Endothelial cell of umbilical vein (primary cell): Measurements from ENCODE around the gene MBD3. TPM values are rescaled to one million over a fixed set of nuclear protein-coding genes. Genes with fewer than 3 reads are reported as not detected.

Experiments
- BruUV-seq: library from RNA; stranded (reverse); fragments of 400-500 nt; replicated peaks from 2 replicates; lab custom pipeline; 2021; lab: Mats Ljungman, UMichigan
- CTCF ChIA-PET: fragments of 300-600, 350-600 bp; sonication (Branson Sonifier 250); formaldehyde crosslinking; loops from one replicate; lab custom pipeline; 2021; ENCODE audit warnings: antibody characterized with exemption, inconsistent platforms; lab: Charles Lee
- POLR2A ChIA-PET: fragments of 300-600, 350-600 bp; sonication (Branson Sonifier 250); formaldehyde crosslinking; loops from one replicate; lab custom pipeline; 2021; ENCODE audit warnings: antibody characterized with exemption, inconsistent platforms; lab: Charles Lee
- DNase-seq: peaks from one replicate; pipeline ENCODE4 v3.0.0-alpha.2; 2011; ENCODE audit warnings: low read depth, low spot score
- FAIRE-seq: peaks from 2 replicates; lab custom pipeline; 2011; peaks lifted over from hg19 to GRCh38; lab: Jason Lieb, UNC
- H2AFZ ChIP-seq: 2 replicates; pipeline ENCODE4 v1.6.0; 2012; ENCODE audit warnings: low read depth, low read length, control low read depth, inconsistent platforms
- H3K27ac ChIP-seq: 2 replicates; pipeline ENCODE4 v1.5.1; 2011; ENCODE audit warnings: low read depth, mild to moderate bottlenecking, control low read depth, low read length, moderate library complexity; ENCODE audit not compliant: insufficient read depth
- H3K27me3 ChIP-seq, 2 experiments: 2 replicates each; pipeline versions ENCODE4 v1.6.0 to v1.6.1; 2011; ENCODE audit warnings: low read length in 2 of 2, mixed read lengths in 1 of 2; ENCODE audit not compliant: control insufficient read depth in 2 of 2, insufficient read depth in 2 of 2
- H3K36me3 ChIP-seq, 2 experiments: 2 replicates in 1 of 2; 3 replicates in 1 of 2; pipeline ENCODE4 v1.5.1; 2011; ENCODE audit warnings: low read length in 2 of 2, mild to moderate bottlenecking in 1 of 2, moderate library complexity in 1 of 2; ENCODE audit not compliant: control insufficient read depth in 2 of 2, insufficient read depth in 2 of 2; ENCODE audit errors: extremely low read depth in 1 of 2
- H3K4me1 ChIP-seq: 3 replicates; pipeline ENCODE4 v1.5.1; 2011; ENCODE audit warnings: mild to moderate bottlenecking, low read length; ENCODE audit not compliant: control insufficient read depth, insufficient read depth; ENCODE audit errors: extremely low read depth
- H3K4me2 ChIP-seq: 2 replicates; pipeline ENCODE4 v1.6.1; 2011; ENCODE audit warnings: low read length, control low read depth, mixed read lengths; ENCODE audit not compliant: insufficient read depth
- H3K4me3 ChIP-seq, 3 experiments: fragments of 200-600 bp in 1 of 3; sonication (generic), shearing (Covaris generic) in 1 of 3; replicated peaks in 1 of 3; 2 replicates each; pipeline ENCODE4 v1.5.1; 2011 to 2016; ENCODE audit warnings: control low read depth in 3 of 3, low read length in 3 of 3, mild to moderate bottlenecking in 2 of 3, inconsistent platforms in 1 of 3, low read depth in 1 of 3, moderate library complexity in 1 of 3; ENCODE audit not compliant: insufficient read depth in 1 of 3
- H3K79me2 ChIP-seq: 2 replicates; pipeline ENCODE4 v1.6.0; 2012; ENCODE audit warnings: low read length, inconsistent platforms; ENCODE audit not compliant: control insufficient read depth, insufficient read depth
- H3K9ac ChIP-seq: replicated peaks from 2 replicates; pipeline ENCODE3; 2011; ENCODE audit warnings: low read length, control low read depth; ENCODE audit not compliant: insufficient read depth; ENCODE audit errors: extremely low read depth
- H3K9me1 ChIP-seq: replicated peaks from 3 replicates; pipeline ENCODE4 v1.6.0; 2011; ENCODE audit warnings: mild to moderate bottlenecking, low read length; ENCODE audit not compliant: control insufficient read depth, insufficient read depth; ENCODE audit errors: extremely low read depth
- H3K9me3 ChIP-seq: replicated peaks from 2 replicates; pipeline ENCODE4 v1.5.1; 2012; ENCODE audit warnings: low read length, inconsistent platforms; ENCODE audit not compliant: control insufficient read depth, insufficient read depth
- H4K20me1 ChIP-seq: replicated peaks from 2 replicates; pipeline ENCODE3; 2011; ENCODE audit warnings: mild to moderate bottlenecking, low read length; ENCODE audit not compliant: control insufficient read depth, insufficient read depth; ENCODE audit errors: extremely low read depth
- EZH2 ChIP-seq: IDR thresholded peaks from 2 replicates; pipeline ENCODE4 v1.6.1; 2012; ENCODE audit warnings: borderline replicate concordance, low read depth, mild to moderate bottlenecking, moderate library complexity, low read length, inconsistent platforms; ENCODE audit not compliant: severe bottlenecking
- FOS ChIP-seq: IDR thresholded peaks from 2 replicates; pipeline ENCODE4 v1.6.1; 2011; ENCODE audit warnings: mild to moderate bottlenecking, low read length, moderate library complexity, borderline replicate concordance; ENCODE audit not compliant: insufficient read depth
- GATA2 ChIP-seq: IDR thresholded peaks from 2 replicates; pipeline ENCODE4 v1.7.0; 2011; ENCODE audit warnings: low read depth, mild to moderate bottlenecking, moderate library complexity, mixed read lengths, low read length; ENCODE audit not compliant: insufficient read length, insufficient read depth
- JUN ChIP-seq: IDR thresholded peaks from 2 replicates; pipeline ENCODE4 v1.6.1; 2011; ENCODE audit warnings: borderline replicate concordance, low read depth; ENCODE audit not compliant: insufficient read length, insufficient read depth
- MYC ChIP-seq: IDR thresholded peaks from one replicate; pipeline ENCODE4 v1.6.1; 2011; ENCODE audit warnings: mild to moderate bottlenecking, low read depth, low read length
- POLR2A ChIP-seq: IDR thresholded peaks from 2 replicates; pipeline ENCODE4 v1.6.1; 2012; ENCODE audit warnings: low read depth, mild to moderate bottlenecking, control low read depth, low read length
- POLR2AphosphoS5 ChIP-seq: IDR thresholded peaks from 2 replicates; pipeline ENCODE4 v1.6.1; 2012; ENCODE audit warnings: low read depth, mild to moderate bottlenecking, control low read depth, low read length, moderate library complexity; ENCODE audit not compliant: insufficient read depth
- dilution Hi-C: fragments of 300-500 bp; cut with MboI; formaldehyde crosslinking; loops from one replicate; pipeline ENCODE4 v1.15.0; 2019; ENCODE audit warnings: low sequenced_read_pairs; ENCODE audit not compliant: extremely low pct_ligation_motif_present
- intact Hi-C: fragments of 100-400 bp; cut with micrococcal nuclease; formaldehyde crosslinking; loops from one replicate; pipeline ENCODE4 v1.10.0; 2022
- polyA plus RNA-seq, 4 experiments: library from polyadenylated mRNA; depleted of rRNA in 3 of 4; stranded (reverse) in 3 of 4; unstranded in 1 of 4; fragments of >200 nt; gene quantifications; 2 replicates each; pipeline versions ENCODE4 v1.2.1 to v1.2.3, GENCODE V29; 2011 to 2012; ENCODE audit warnings: missing spikeins in 1 of 4
- total RNA-seq: library from RNA; stranded (reverse); gene quantifications from 2 replicates; pipeline ENCODE4 v1.2.3, GENCODE V29; 2021
- TF ChIP-seq, protein P1 (sequence below): IDR thresholded peaks from 2 replicates; pipeline ENCODE4 v1.6.1; 2011; ENCODE audit not compliant: insufficient read depth, insufficient read length
- TF ChIP-seq, protein P2 (sequence below), 2 donors: IDR thresholded peaks; 1 replicate in 1 of 2; 2 replicates in 1 of 2; pipeline ENCODE4 v1.5.1; 2011; ENCODE audit warnings: low read length in 2 of 2, mild to moderate bottlenecking in 2 of 2, moderate library complexity in 2 of 2, control low read depth in 1 of 2, inconsistent platforms in 1 of 2, low read depth in 1 of 2; ENCODE audit not compliant: insufficient read depth in 1 of 2; ENCODE audit errors: extremely low read depth in 1 of 2

Gene MBD3
- total and polyA plus RNA-seq, 2 donors (not counting 3 experiments of a cell fraction or from before 2014, with no cell fraction given): 96.8 to 120 TPM

DNA sequence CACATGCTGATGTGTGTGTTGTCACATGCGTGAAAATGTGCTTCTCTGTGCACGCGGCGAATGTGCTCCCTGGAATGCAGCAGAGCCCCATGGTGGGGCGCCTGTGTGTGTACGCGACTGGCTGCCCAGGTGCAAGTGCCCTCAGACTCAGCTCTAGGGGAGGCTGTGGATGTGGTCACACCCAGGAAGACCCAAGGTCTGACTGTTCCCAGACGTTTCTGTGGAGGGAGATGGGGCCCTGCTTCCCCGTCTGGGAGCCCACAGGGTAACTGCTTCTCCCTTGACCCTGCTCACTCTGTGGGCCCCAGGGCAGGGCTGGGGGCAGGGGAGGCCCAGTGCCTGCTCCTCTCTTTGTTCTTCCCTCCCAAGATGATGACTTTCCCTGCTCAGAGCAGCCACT is 20.5 kb upstream of the MBD3 start:
- H3K4me2 ChIP-seq: no peak overlapping the region
- H3K36me3 ChIP-seq: peaks cover 13 to 56% of the 10 kb centered on the region in 2 experiments
- intact Hi-C loops: no loop called here
- H3K27ac ChIP-seq: no peak overlapping the region
- no TSS peak for BruUV-seq
- POLR2A ChIA-PET: no interaction called here
- dilution Hi-C loops: no loop called here
- no peaks in the 10 kb centered on the region for H3K4me1 ChIP-seq
- H2AFZ ChIP-seq: no peak overlapping the region
- FAIRE-seq: no peak
- no peaks in the 10 kb centered on the region for H3K9me1 ChIP-seq
- H3K27me3 ChIP-seq: no peaks in the 10 kb centered on the region
- H4K20me1 ChIP-seq: no peaks in the 10 kb centered on the region
- no peaks in the 10 kb centered on the region for H3K9me3 ChIP-seq
- H3K4me3 ChIP-seq: no peak overlapping the region
- no peak for DNase-seq
- CTCF ChIA-PET: no interaction called here
- no peak overlapping the region for H3K9ac ChIP-seq
- no peaks in the 10 kb centered on the region for H3K79me2 ChIP-seq
- TF ChIP-seq POLR2A: no peak
- no peak for TF ChIP-seq EZH2
- TF ChIP-seq, protein P1, sequence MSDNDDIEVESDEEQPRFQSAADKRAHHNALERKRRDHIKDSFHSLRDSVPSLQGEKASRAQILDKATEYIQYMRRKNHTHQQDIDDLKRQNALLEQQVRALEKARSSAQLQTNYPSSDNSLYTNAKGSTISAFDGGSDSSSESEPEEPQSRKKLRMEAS: no peak
- TF ChIP-seq MYC: no peak
- no peak for TF ChIP-seq FOS
- TF ChIP-seq, protein P2, sequence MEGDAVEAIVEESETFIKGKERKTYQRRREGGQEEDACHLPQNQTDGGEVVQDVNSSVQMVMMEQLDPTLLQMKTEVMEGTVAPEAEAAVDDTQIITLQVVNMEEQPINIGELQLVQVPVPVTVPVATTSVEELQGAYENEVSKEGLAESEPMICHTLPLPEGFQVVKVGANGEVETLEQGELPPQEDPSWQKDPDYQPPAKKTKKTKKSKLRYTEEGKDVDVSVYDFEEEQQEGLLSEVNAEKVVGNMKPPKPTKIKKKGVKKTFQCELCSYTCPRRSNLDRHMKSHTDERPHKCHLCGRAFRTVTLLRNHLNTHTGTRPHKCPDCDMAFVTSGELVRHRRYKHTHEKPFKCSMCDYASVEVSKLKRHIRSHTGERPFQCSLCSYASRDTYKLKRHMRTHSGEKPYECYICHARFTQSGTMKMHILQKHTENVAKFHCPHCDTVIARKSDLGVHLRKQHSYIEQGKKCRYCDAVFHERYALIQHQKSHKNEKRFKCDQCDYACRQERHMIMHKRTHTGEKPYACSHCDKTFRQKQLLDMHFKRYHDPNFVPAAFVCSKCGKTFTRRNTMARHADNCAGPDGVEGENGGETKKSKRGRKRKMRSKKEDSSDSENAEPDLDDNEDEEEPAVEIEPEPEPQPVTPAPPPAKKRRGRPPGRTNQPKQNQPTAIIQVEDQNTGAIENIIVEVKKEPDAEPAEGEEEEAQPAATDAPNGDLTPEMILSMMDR (IDR thresholded peaks at IDR 0.05; ENCODE audit: extremely low read depth in 1 of 2, insufficient read depth in 1 of 2, low read depth in 1 of 2, low read length in 2 of 2): no peak
- TF ChIP-seq JUN: no peak
- no peak for TF ChIP-seq POLR2AphosphoS5
- no peak for TF ChIP-seq GATA2
